Ascending aorta (tissue), 2 donors: Measurements from ENCODE around the gene FGD3. TPM values are rescaled to one million over a fixed set of nuclear protein-coding genes. Genes with fewer than 3 reads are reported as not detected.

Source experiments
- DNase-seq, 2 donors: peaks; one replicate each; pipeline ENCODE4 v3.0.0-alpha.2; 2019; ENCODE audit warnings: low spot score in 2 of 2
- H3K27ac ChIP-seq, 2 donors: fragments of 200-600 bp; sonication (generic); one replicate each; pipeline ENCODE4 v1.5.1; 2016 to 2017; ENCODE audit warnings: mild to moderate bottlenecking in 1 of 2
- H3K27me3 ChIP-seq: fragments of 200-600 bp; sonication (generic); one replicate; pipeline ENCODE4 v1.5.1; 2017
- H3K36me3 ChIP-seq, 2 donors: fragments of 200-600 bp; sonication (generic); one replicate each; pipeline ENCODE4 v1.5.1; 2016
- H3K4me1 ChIP-seq, 2 donors: fragments of 200-600 bp; sonication (generic); one replicate each; pipeline ENCODE4 v1.5.1; 2016 to 2017; ENCODE audit warnings: mild to moderate bottlenecking in 1 of 2
- H3K4me3 ChIP-seq, 2 donors: fragments of 200-600 bp; sonication (generic); one replicate each; pipeline ENCODE4 v1.5.1; 2016 to 2017; ENCODE audit warnings: mild to moderate bottlenecking in 1 of 2
- H3K9me3 ChIP-seq, 2 donors: fragments of 200-600 bp; sonication (generic); one replicate each; pipeline ENCODE4 v1.5.1; 2016
- CTCF ChIP-seq, 3 experiments: fragments of 200-600 bp in 2 of 3; fragments of 450-650 bp in 1 of 3; sonication (generic) in 2 of 3; IDR thresholded peaks; one replicate each; pipeline ENCODE4 v1.5.1; 2016 to 2019; ENCODE audit warnings: antibody characterized with exemption in 3 of 3, mild to moderate bottlenecking in 1 of 3, moderate library complexity in 1 of 3
- intact Hi-C: fragments of 100-400 bp; cut with DNase I; formaldehyde crosslinking; loops from one replicate; pipeline ENCODE4 v1.15.1; 2023
- total RNA-seq: library from RNA; depleted of rRNA; stranded (reverse); fragments of >200 nt; gene quantifications from one replicate; pipeline ENCODE4 v1.1.0, GENCODE V29; 2016

Gene FGD3
- total RNA-seq, 1 donor from 2014 or later = 20.8 TPM

GRCh38 chr9:93039976-93040375, 92.7 kb downstream of the FGD3 start:
- TF ChIP-seq CTCF (IDR thresholded peaks at IDR 0.05) = no peak
- Histone ChIP-seq H3K4me3 (no peak overlapping the region), H3K4me1 (no peaks in the 10 kb centered on the region), H3K36me3 (no peaks in the 10 kb centered on the region), H3K27ac (no peak overlapping the region), H3K27me3 (no peaks in the 10 kb centered on the region), H3K9me3 (no peaks in the 10 kb centered on the region)
- DNase-seq = no peak
- intact Hi-C loops = no loop called here

- Histone ChIP-seq H3K9me3 (no peaks in the 10 kb centered on the region), H3K36me3 (no peaks in the 10 kb centered on the region), H3K4me3 (no peak overlapping the region), H3K4me1 (no peaks in the 10 kb centered on the region), H3K27ac (no peak overlapping the region), H3K27me3 (no peaks in the 10 kb centered on the region)
- no peak for DNase-seq
- intact Hi-C loops = no loop called here
- TF ChIP-seq CTCF (IDR thresholded peaks at IDR 0.05) = no peak
Observed at GRCh38 chr9:93040409-93040808, 93.1 kb downstream of the FGD3 start.

GRCh38 chr9:93041108-93041802, 93.9 kb downstream of the FGD3 start:
- Histone ChIP-seq H3K27me3 (no peaks in the 10 kb centered on the region), H3K9me3 (no peaks in the 10 kb centered on the region), H3K4me3 (no peak overlapping the region), H3K36me3 (no peaks in the 10 kb centered on the region), H3K4me1 (no peaks in the 10 kb centered on the region), H3K27ac (no peak overlapping the region)
- no peak for TF ChIP-seq CTCF (IDR thresholded peaks at IDR 0.05)
- DNase-seq = no peak
- intact Hi-C loops = no loop called here

GRCh38 chr9:93043122-93043521, 95.8 kb downstream of the FGD3 start:
- H3K4me1 ChIP-seq = no peaks in the 10 kb centered on the region
- TF ChIP-seq CTCF (IDR thresholded peaks at IDR 0.05) = no peak
- H3K27me3 ChIP-seq = no peaks in the 10 kb centered on the region
- H3K27ac ChIP-seq = no peak overlapping the region
- intact Hi-C loops = no loop called here
- DNase-seq = no peak
- no peaks in the 10 kb centered on the region for H3K9me3 ChIP-seq
- H3K36me3 ChIP-seq = no peaks in the 10 kb centered on the region
- no peak overlapping the region for H3K4me3 ChIP-seq

- Histone ChIP-seq H3K27me3 (no peaks in the 10 kb centered on the region), H3K4me1 (peaks cover 0 to 8% of the 10 kb centered on the region in 2 donors), H3K4me3 (no peak overlapping the region), H3K27ac (no peak overlapping the region), H3K9me3 (no peaks in the 10 kb centered on the region), H3K36me3 (no peaks in the 10 kb centered on the region)
- no peak for TF ChIP-seq CTCF (IDR thresholded peaks at IDR 0.05)
- intact Hi-C loops = no loop called here
- DNase-seq = no peak
Observed at GRCh38 chr9:93045521-93045920, 98.2 kb downstream of the FGD3 start.
